Activated T-helper 17 cell treated with anti-CD3 and anti-CD28 coated beads, Interleukin-2, amount 50 U/mL, for 72 hours (primary cell): ENCODE results near the gene POLR2B. TPM values are rescaled to one million over a fixed set of nuclear protein-coding genes. Genes with fewer than 3 reads are reported as not detected.
"Not testable (repeated sequence)": the region's sequence is repeated elsewhere in the genome, so short reads cannot be mapped to it uniquely, and the experiment has no call there.

Source experiments
- ATAC-seq: fragments of 150-1000 bp; cut with Tn5 transposase; replicated peaks from 2 replicates; pipeline ENCODE4 v1.10.0; 2021; ENCODE audit warnings: mild to moderate bottlenecking, moderate library complexity
- H3K27ac Mint-ChIP-seq: one replicate; pipeline ENCODE4 v1.8.0; 2022; ENCODE audit warnings: mixed read lengths
- H3K27me3 Mint-ChIP-seq: one replicate; pipeline ENCODE4 v1.8.0; 2022; ENCODE audit warnings: mixed read lengths
- H3K36me3 Mint-ChIP-seq: one replicate; pipeline ENCODE4 v1.8.0; 2022; ENCODE audit warnings: low read depth, mild to moderate bottlenecking, mixed read lengths
- H3K4me1 Mint-ChIP-seq: one replicate; pipeline ENCODE4 v1.8.0; 2022; ENCODE audit warnings: mixed read lengths
- H3K4me3 Mint-ChIP-seq: one replicate; pipeline ENCODE4 v1.8.0; 2022; ENCODE audit warnings: mild to moderate bottlenecking, mixed read lengths
- H3K9me3 Mint-ChIP-seq: one replicate; pipeline ENCODE4 v1.8.0; 2022; ENCODE audit warnings: mixed read lengths
- total RNA-seq, 2 donors: library from RNA; stranded (reverse); gene quantifications; one replicate each; pipeline ENCODE4 v1.2.3, GENCODE V29; 2022

Gene POLR2B
- 100 to 1,000 TPM; 105 to 133 TPM for total RNA-seq

GRCh38 chr4:56978750-56979303 is at the start of gene POLR2B:
POLR2B (plus strand) TSS chr4:56978896; CDS start chr4:56978986, 90 bp downstream.
- H3K27me3 Mint-ChIP-seq, result no peaks in the 10 kb centered on the region
- H3K4me1 Mint-ChIP-seq, result peaks cover 19% of the 10 kb centered on the region
- peak within 1 kb of the TSS; percentile 97 for H3K27ac Mint-ChIP-seq
- no peaks in the 10 kb centered on the region for H3K9me3 Mint-ChIP-seq
- ATAC-seq, result peak; percentile 56
- peak within 1 kb of the TSS; percentile 100 for H3K4me3 Mint-ChIP-seq
- H3K36me3 Mint-ChIP-seq, result peaks cover 86% of the 10 kb centered on the region

- H3K27me3 Mint-ChIP-seq, result no peaks in the 10 kb centered on the region
- no peaks in the 10 kb centered on the region for H3K9me3 Mint-ChIP-seq
- H3K4me1 Mint-ChIP-seq, result peaks cover 4% of the 10 kb centered on the region
- no peak for ATAC-seq
- peak overlapping the region; percentile 10 for H3K27ac Mint-ChIP-seq
- H3K36me3 Mint-ChIP-seq, result peaks cover 91% of the 10 kb centered on the region
- H3K4me3 Mint-ChIP-seq, result no peak overlapping the region
Measured at GRCh38 chr4:56930638-56931037, 48.1 kb upstream of the POLR2B start.

GRCh38 chr4:56931924-56932323 is 46.8 kb upstream of the POLR2B start:
- H3K27me3 Mint-ChIP-seq, result no peaks in the 10 kb centered on the region
- H3K4me3 Mint-ChIP-seq, result no peak overlapping the region

GRCh38 chr4:56937262-56937661 is 41.4 kb upstream of the POLR2B start:
- Mint-ChIP-seq H3K9me3 (no peaks in the 10 kb centered on the region), H3K27ac (peak overlapping the region; percentile 4), H3K36me3 (peaks cover 58% of the 10 kb centered on the region), H3K4me3 (no peak overlapping the region), H3K27me3 (no peaks in the 10 kb centered on the region), H3K4me1 (peaks cover 5% of the 10 kb centered on the region)
- peak; percentile 16 for ATAC-seq

More at GRCh38 chr4:56931924-56932323, 46.8 kb upstream of the POLR2B start:
- peaks cover 88% of the 10 kb centered on the region for H3K36me3 Mint-ChIP-seq
- peak overlapping the region; percentile 22 for H3K27ac Mint-ChIP-seq
- ATAC-seq, result no peak
- peaks cover 4% of the 10 kb centered on the region for H3K4me1 Mint-ChIP-seq
- H3K9me3 Mint-ChIP-seq, result no peaks in the 10 kb centered on the region

- H3K27ac Mint-ChIP-seq, H3K4me1 Mint-ChIP-seq, H3K9me3 Mint-ChIP-seq, ATAC-seq, H3K27me3 Mint-ChIP-seq, H3K4me3 Mint-ChIP-seq: not testable (repeated sequence)
- peaks cover 37% of the 10 kb centered on the region for H3K36me3 Mint-ChIP-seq
Measured at GRCh38 chr4:56939826-56940225, 38.9 kb upstream of the POLR2B start.

- no peak overlapping the region for H3K27ac Mint-ChIP-seq
- H3K36me3 Mint-ChIP-seq, result peaks cover 32% of the 10 kb centered on the region
- no peaks in the 10 kb centered on the region for H3K27me3 Mint-ChIP-seq
- peaks cover 5% of the 10 kb centered on the region for H3K4me1 Mint-ChIP-seq
- no peak overlapping the region for H3K4me3 Mint-ChIP-seq
- no peak for ATAC-seq
- H3K9me3 Mint-ChIP-seq, result no peaks in the 10 kb centered on the region
Measured at GRCh38 chr4:56940403-56940802, 38.3 kb upstream of the POLR2B start.

- H3K4me3 Mint-ChIP-seq, result no peak overlapping the region
- H3K27ac Mint-ChIP-seq, result no peak overlapping the region
- H3K36me3 Mint-ChIP-seq, result peaks cover 28% of the 10 kb centered on the region
- peaks cover 5% of the 10 kb centered on the region for H3K4me1 Mint-ChIP-seq
- H3K9me3 Mint-ChIP-seq, result no peaks in the 10 kb centered on the region
- no peaks in the 10 kb centered on the region for H3K27me3 Mint-ChIP-seq
- ATAC-seq, result no peak
Measured at GRCh38 chr4:56940971-56941370, 37.7 kb upstream of the POLR2B start.

- no peaks in the 10 kb centered on the region for H3K9me3 Mint-ChIP-seq
- no peak overlapping the region for H3K27ac Mint-ChIP-seq
- no peaks in the 10 kb centered on the region for H3K27me3 Mint-ChIP-seq
- H3K4me3 Mint-ChIP-seq, result no peak overlapping the region
- peak; percentile 32 for ATAC-seq
- H3K36me3 Mint-ChIP-seq, result peaks cover 28% of the 10 kb centered on the region
- peaks cover 5% of the 10 kb centered on the region for H3K4me1 Mint-ChIP-seq
Measured at GRCh38 chr4:56941403-56941802, 37.3 kb upstream of the POLR2B start.

GRCh38 chr4:56953680-56954520 is 24.8 kb upstream of the POLR2B start:
- Mint-ChIP-seq H3K27me3 (no peaks in the 10 kb centered on the region), H3K9me3 (no peaks in the 10 kb centered on the region), H3K4me3 (no peak overlapping the region), H3K36me3 (no peaks in the 10 kb centered on the region), H3K4me1 (no peaks in the 10 kb centered on the region), H3K27ac (no peak overlapping the region)
- no peak for ATAC-seq

- H3K4me1 Mint-ChIP-seq, result no peaks in the 10 kb centered on the region
- ATAC-seq, result no peak
Measured at GRCh38 chr4:56958111-56958517, 20.6 kb upstream of the POLR2B start.

GRCh38 chr4:56959100-56959499 is 19.6 kb upstream of the POLR2B start:
- H3K27ac Mint-ChIP-seq, result no peak overlapping the region
- H3K36me3 Mint-ChIP-seq, result peaks cover 34% of the 10 kb centered on the region
- no peak overlapping the region for H3K4me3 Mint-ChIP-seq
- ATAC-seq, result no peak
- H3K4me1 Mint-ChIP-seq, result no peaks in the 10 kb centered on the region
- H3K9me3 Mint-ChIP-seq, result no peaks in the 10 kb centered on the region
- no peaks in the 10 kb centered on the region for H3K27me3 Mint-ChIP-seq

More at GRCh38 chr4:56958111-56958517, 20.6 kb upstream of the POLR2B start:
- Mint-ChIP-seq H3K27ac (no peak overlapping the region), H3K36me3 (peaks cover 24% of the 10 kb centered on the region), H3K9me3 (no peaks in the 10 kb centered on the region), H3K4me3 (no peak overlapping the region), H3K27me3 (no peaks in the 10 kb centered on the region)

- Mint-ChIP-seq H3K27ac (no peak overlapping the region), H3K36me3 (peaks cover 53% of the 10 kb centered on the region), H3K4me1 (peaks cover 5% of the 10 kb centered on the region), H3K9me3 (no peaks in the 10 kb centered on the region), H3K4me3 (no peak overlapping the region), H3K27me3 (no peaks in the 10 kb centered on the region)
- no peak for ATAC-seq
Measured at GRCh38 chr4:56961107-56961500, 17.6 kb upstream of the POLR2B start.

GRCh38 chr4:56971383-56971782 is 7.3 kb upstream of the POLR2B start:
- Mint-ChIP-seq H3K27me3 (no peaks in the 10 kb centered on the region), H3K36me3 (peaks cover 96% of the 10 kb centered on the region)

GRCh38 chr4:56972389-56972788 is 6.3 kb upstream of the POLR2B start:
- Mint-ChIP-seq H3K4me1 (peaks cover 18% of the 10 kb centered on the region), H3K4me3 (peak overlapping the region; percentile 100), H3K27ac (peak overlapping the region; percentile 91), H3K36me3 (peaks cover 93% of the 10 kb centered on the region), H3K27me3 (no peaks in the 10 kb centered on the region), H3K9me3 (no peaks in the 10 kb centered on the region)
- ATAC-seq, result peak; percentile 60

More at GRCh38 chr4:56971383-56971782, 7.3 kb upstream of the POLR2B start:
- Mint-ChIP-seq H3K9me3 (no peaks in the 10 kb centered on the region), H3K4me3 (peak overlapping the region; percentile 100), H3K27ac (peak overlapping the region; percentile 91), H3K4me1 (peaks cover 18% of the 10 kb centered on the region)
- ATAC-seq, result peak; percentile 62

- Mint-ChIP-seq H3K36me3 (peaks cover 93% of the 10 kb centered on the region), H3K4me3 (peak overlapping the region; percentile 100), H3K27me3 (no peaks in the 10 kb centered on the region), H3K9me3 (no peaks in the 10 kb centered on the region), H3K4me1 (peaks cover 18% of the 10 kb centered on the region), H3K27ac (peak overlapping the region; percentile 91)
- ATAC-seq, result peak; percentile 30
Measured at GRCh38 chr4:56972809-56973208, 5.9 kb upstream of the POLR2B start.
